ENCODE results near the gene TSPAN18. TPM values are rescaled to one million over a fixed set of nuclear protein-coding genes. Genes with fewer than 3 reads are reported as not detected.

The TSPAN18 gene
- total and polyA plus RNA-seq, 2 of the 8 experiments (the other 6 are each of a cell fraction or from before 2014, with no cell fraction given) = 5.2 to 10.2 TPM

GRCh38 chr11:44729713-44730112 lies 3.0 kb downstream of the TSPAN18 start:
- Histone ChIP-seq H3K23ac (ENCODE audit: insufficient read length) (no peak overlapping the region), H3K27ac (ENCODE audit: low read depth, low read length) (no peak overlapping the region), H3K9me3 (ENCODE audit: insufficient read depth in 2 of 2, low read depth in 1 of 2, low read length in 1 of 2) (no peaks in the 10 kb centered on the region), H3K79me2 (ENCODE audit: control insufficient read depth in 1 of 2, insufficient read depth in 2 of 2, low read length in 2 of 2) (no peaks in the 10 kb centered on the region), H4K5ac (ENCODE audit: insufficient read length, low read depth, low read length) (no peak overlapping the region), H3K4me1 (replicated peaks in 1 of 4; ENCODE audit: control insufficient read depth in 3 of 4, insufficient read depth in 4 of 4, low read length in 3 of 4) (peaks cover 26 to 49% (median 36%) of the 10 kb centered on the region in 4 experiments), H3K4me3 (ENCODE audit: extremely low read depth in 1 of 4, insufficient read depth in 2 of 4, low read depth in 3 of 4, low read length in 4 of 4) (peak overlapping the region in 1 of 4 experiments; percentile 73; a peak in 1 of 8 replicates), H2BK12ac (ENCODE audit: low read depth, low read length) (no peak overlapping the region), H3K4me2 (ENCODE audit: insufficient read depth in 1 of 2, low read depth in 2 of 2, low read length in 2 of 2) (peak overlapping the region; percentile 32 to 95; a peak in 2 of 4 replicates), H2BK20ac (ENCODE audit: low read length) (no peak overlapping the region), H2AFZ (ENCODE audit: low read length) (no peak overlapping the region), H3K36me3 (ENCODE audit: control insufficient read depth in 2 of 4, insufficient read depth in 4 of 4, low read length in 3 of 4) (no peaks in the 10 kb centered on the region), H4K91ac (replicated peaks; ENCODE audit: insufficient read length, low read length) (no peak overlapping the region), H4K8ac (ENCODE audit: extremely low read depth, insufficient read depth, low read length) (no peak overlapping the region), H3K27me3 (replicated peaks in 1 of 4; ENCODE audit: control insufficient read depth in 3 of 4, extremely low read depth in 1 of 4, insufficient read depth in 3 of 4, low read length in 3 of 4) (peaks cover 26 to 75% (median 61%) of the 10 kb centered on the region in 4 experiments), H2BK15ac (ENCODE audit: low read length) (no peak overlapping the region), H3K79me1 (ENCODE audit: low read depth, low read length) (no peaks in the 10 kb centered on the region; the same call in 1 of the 2 replicates), H3K56ac (replicated peaks; ENCODE audit: insufficient read length, low read depth, low read length) (no peak overlapping the region), H4K20me1 (replicated peaks in 1 of 2; ENCODE audit: control insufficient read depth in 1 of 2, insufficient read depth in 2 of 2, low read length in 2 of 2) (peaks cover 3 to 12% of the 10 kb centered on the region in 2 experiments), H2BK120ac (replicated peaks; ENCODE audit: low read depth, low read length) (no peak overlapping the region), H2AK5ac (ENCODE audit: low read depth, low read length) (no peak overlapping the region), H3K4ac (replicated peaks; ENCODE audit: insufficient read length, low read depth, low read length) (no peak overlapping the region), H2BK5ac (ENCODE audit: low read depth, low read length) (no peak overlapping the region), H3K9ac (replicated peaks in 1 of 4; ENCODE audit: extremely low read depth in 1 of 4, low read depth in 3 of 4, low read length in 3 of 4) (no peak overlapping the region), H3K14ac (ENCODE audit: insufficient read length) (no peak overlapping the region), H3K23me2 (ENCODE audit: low read depth, low read length) (peaks cover 8% of the 10 kb centered on the region), H3K18ac (ENCODE audit: extremely low read depth, low read length) (0 out of 2 replicates have a peak overlapping the region, but pooled peaks have one; percentile 3)
- WGBS, 2 experiments (ENCODE audit: extremely low coverage in 1 of 2, insufficient coverage in 1 of 2, insufficient read length in 1 of 2, insufficient replicate concordance in 2 of 2, low coverage in 1 of 2, low lambda C conversion rate in 2 of 2, missing lambda C conversion rate in 1 of 2) = 42% methylated on average over 3 of the region's 3 CpGs; no CpG with 5 or more reads in 1 of the 2 experiments
- DNase-seq (ENCODE audit: low read depth in 1 of 2, low spot score in 2 of 2) (no peak), FAIRE-seq (no peak)
- POLR2A ChIA-PET (ENCODE audit: partially characterized antibody) = interaction anchor here (1.0 to 1.6 kb wide), 5 partner anchors 11 to 105 kb away, joined by 3 to 6 read pairs (median 4); no protein-coding TSS in a partner anchor
- CTCF ChIA-PET (ENCODE audit: partially characterized antibody) = interaction anchor here (0.7 to 3.8 kb wide), 18 partner anchors 12 to 181 kb away, joined by 3 to 25 read pairs (median 6); no protein-coding TSS in a partner anchor
